ENCODE results near the gene TRAFD1.

The TRAFD1 gene

DNA sequence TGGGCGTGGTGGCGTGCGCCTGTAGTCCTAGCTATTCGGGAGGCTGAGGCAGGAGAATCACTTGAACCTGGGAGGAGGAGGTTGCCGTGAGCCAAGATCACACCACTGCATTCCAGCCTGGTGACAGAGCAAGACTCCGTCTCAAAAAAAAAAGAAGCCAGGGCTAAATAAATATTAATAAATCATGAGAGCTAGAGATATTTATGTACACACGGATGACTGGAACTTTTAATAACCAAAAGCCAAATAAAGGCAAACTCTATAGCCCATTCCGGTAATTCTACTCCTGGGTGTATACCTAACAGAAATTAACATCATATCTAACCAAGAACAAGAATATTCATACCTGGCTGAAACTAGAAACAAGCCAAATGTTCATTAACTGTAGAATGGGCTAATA, 7.7 kb upstream of the TRAFD1 start:
- TF ChIP-seq, protein P1, sequence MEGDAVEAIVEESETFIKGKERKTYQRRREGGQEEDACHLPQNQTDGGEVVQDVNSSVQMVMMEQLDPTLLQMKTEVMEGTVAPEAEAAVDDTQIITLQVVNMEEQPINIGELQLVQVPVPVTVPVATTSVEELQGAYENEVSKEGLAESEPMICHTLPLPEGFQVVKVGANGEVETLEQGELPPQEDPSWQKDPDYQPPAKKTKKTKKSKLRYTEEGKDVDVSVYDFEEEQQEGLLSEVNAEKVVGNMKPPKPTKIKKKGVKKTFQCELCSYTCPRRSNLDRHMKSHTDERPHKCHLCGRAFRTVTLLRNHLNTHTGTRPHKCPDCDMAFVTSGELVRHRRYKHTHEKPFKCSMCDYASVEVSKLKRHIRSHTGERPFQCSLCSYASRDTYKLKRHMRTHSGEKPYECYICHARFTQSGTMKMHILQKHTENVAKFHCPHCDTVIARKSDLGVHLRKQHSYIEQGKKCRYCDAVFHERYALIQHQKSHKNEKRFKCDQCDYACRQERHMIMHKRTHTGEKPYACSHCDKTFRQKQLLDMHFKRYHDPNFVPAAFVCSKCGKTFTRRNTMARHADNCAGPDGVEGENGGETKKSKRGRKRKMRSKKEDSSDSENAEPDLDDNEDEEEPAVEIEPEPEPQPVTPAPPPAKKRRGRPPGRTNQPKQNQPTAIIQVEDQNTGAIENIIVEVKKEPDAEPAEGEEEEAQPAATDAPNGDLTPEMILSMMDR (IDR thresholded peaks at IDR 0.05; ENCODE audit: insufficient read depth, low read depth, low read length, missing control alignments): no peak
- no peak overlapping the region for H3K4me3 ChIP-seq (ENCODE audit: low read length)
- peak; percentile 55 for DNase-seq (ENCODE audit: low read depth)

DNA sequence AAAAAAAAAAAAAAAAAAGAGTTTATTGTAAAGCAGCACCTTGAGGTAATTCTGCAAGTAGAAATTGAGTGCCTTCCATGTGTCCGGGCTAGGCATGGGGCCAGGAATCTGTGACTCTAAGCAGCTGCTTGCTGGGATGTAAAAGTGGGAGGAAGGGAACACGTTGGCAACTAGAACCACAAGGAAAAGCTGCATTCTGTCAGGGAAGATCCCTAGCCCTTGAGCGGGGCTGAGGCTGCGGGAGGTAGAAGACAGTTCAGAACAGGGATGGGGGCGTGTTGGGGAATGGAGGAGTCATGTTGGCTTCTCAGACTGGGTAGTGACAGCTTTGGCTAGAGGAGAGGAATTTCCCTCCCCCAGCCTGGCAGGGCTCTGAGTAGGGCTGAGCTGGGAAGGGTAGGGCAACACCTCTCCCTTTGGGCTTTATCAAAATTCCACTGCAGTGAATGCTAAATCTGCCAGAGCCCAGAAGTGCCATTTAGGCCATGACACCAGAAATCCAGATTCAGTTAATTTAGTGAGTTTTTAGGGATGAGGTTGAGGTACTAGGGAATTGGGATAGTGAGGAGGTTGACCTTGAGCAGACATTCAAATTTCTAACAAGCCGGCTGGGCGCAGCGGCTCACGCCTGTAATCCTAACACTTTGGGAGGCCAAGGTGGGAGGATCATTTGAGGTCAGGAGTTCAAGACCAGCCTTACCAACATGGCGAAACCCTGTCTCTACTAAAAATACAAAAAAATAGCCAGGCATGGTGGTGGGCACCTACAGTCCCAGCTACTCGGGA, 3.4 kb upstream of the TRAFD1 start:
- TF ChIP-seq, protein P1 (IDR thresholded peaks at IDR 0.05; ENCODE audit: insufficient read depth, low read depth, low read length, missing control alignments): no peak
- H3K4me3 ChIP-seq (ENCODE audit: low read length): no peak overlapping the region
- DNase-seq (ENCODE audit: low read depth): peak; percentile 89

DNA sequence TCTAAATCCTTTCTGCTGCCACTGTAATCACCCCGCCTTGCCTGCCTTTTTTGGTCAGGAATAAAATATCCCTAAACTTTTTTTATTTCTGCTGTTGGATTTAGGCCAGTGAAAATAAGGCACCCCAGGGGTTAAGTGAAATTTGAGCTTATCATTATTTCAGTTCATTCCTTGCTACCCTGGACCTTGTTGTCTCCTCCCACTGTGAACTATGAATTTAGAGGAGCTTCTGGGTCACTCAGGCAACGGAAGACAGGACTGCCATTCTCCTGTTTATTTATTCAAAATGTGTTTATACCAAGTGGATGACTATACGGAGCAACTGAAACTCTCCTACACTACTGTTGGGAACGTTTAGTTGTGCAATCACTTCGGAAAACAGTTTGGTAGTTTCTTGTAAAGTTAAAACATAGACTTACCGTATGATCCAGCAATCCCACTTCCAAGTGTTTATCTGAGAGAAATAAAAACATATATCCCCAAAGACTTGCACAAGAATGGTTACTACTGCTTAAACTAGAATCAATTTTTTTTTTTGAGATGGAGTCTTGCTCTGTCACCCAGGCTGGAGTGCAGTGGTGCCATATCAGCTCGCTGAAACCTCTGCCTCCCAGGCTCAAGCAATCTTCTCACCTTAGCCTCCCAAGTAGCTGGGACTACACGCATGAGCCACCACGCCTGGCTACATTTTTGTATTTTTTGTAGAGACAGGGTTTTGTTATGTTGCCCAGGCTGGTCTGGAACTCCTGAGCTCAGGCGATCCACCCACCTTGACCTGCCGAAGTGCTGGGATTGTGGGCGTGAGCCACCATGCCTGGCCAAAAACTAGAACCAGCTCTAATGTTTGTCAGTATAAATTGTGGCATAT, 2.3 kb upstream of the TRAFD1 start:
- peak; percentile 40 for DNase-seq (ENCODE audit: low read depth)
- TF ChIP-seq, protein P1 (IDR thresholded peaks at IDR 0.05; ENCODE audit: insufficient read depth, low read depth, low read length, missing control alignments): no peak
- no peak overlapping the region for H3K4me3 ChIP-seq (ENCODE audit: low read length)

DNA sequence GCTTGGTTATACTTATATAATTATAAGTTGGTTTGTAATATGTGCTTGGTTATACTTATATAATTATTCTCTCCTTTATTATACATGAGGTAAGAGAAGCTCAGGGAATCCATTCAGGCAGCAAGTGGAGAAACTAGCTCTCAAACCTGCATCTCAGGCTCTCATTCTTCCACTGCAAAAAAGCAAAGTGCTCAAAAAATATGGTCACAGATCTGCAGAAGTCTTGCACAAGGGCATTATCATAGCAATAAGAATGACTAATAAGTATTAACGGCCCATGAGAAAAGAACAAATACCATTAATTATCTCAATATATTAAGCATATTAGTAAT, 476 bp upstream of the TRAFD1 start:
- TF ChIP-seq, protein P1 (IDR thresholded peaks at IDR 0.05; ENCODE audit: insufficient read depth, low read depth, low read length, missing control alignments): no peak
- no peak overlapping the region for H3K4me3 ChIP-seq (ENCODE audit: low read length)
- no peak for DNase-seq (ENCODE audit: low read depth)

DNA sequence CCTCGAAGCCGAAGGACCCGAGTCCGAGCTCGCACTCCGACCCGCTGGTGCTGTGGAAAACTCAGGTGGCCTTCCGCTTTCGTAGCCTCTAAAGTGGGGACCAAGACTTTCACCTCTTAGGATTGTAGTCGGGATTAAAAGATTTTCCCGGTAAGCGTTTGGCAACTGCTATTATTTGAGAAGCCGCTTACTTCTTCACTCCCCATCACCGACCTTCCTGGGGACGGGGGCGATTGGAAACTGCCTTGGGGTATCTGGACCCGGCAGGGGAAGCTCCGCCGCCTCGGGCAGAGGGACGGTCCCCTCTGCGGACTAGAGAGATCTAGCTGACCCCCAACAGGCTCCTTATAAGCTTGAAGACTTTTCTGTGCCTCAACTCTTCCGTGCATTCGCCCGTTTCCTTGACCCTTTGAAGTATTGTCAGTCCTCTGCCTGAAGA, 659 bp downstream of the TRAFD1 start:
- H3K4me3 ChIP-seq (ENCODE audit: low read length): peak overlapping the region; percentile 95
- TF ChIP-seq, protein P1 (IDR thresholded peaks at IDR 0.05; ENCODE audit: insufficient read depth, low read depth, low read length, missing control alignments): no peak
- DNase-seq (ENCODE audit: low read depth): no peak

DNA sequence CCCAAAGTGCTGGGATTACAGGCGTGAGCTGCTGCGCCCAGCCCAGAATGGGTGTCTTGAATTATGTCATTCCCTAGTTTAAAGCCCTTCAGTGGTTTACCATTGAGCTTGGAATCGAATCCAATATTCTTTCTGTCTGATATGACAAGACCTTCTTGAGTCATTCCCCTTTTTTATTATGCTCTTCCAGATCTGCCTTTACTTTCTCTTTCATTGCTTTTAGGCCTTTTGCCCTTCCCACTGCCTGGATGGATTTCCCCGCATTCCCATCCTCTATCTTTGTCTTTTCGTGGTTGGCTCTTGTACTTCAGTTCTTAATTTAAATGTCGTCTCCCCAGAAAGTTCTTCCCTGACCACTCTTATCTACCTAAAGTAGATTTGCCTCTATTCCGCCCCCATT, 1.6 kb downstream of the TRAFD1 start:
- H3K4me3 ChIP-seq (ENCODE audit: low read length): peak overlapping the region; percentile 5
- DNase-seq (ENCODE audit: low read depth): no peak
- TF ChIP-seq, protein P1 (IDR thresholded peaks at IDR 0.05; ENCODE audit: insufficient read depth, low read depth, low read length, missing control alignments): no peak

Data from epithelial cell of esophagus (primary cell).